IMR-90 (cell line): ENCODE measurements around the gene GNRH2. TPM values are rescaled to one million over a fixed set of nuclear protein-coding genes. Genes with fewer than 3 reads are reported as not detected.

Experiments
- ATAC-seq: fragments of 200-7000 bp; cut with Tn5 transposase; 2 replicates; pipeline ENCODE4 v1.9.1; 2020; ENCODE audit warnings: low read depth, mild to moderate bottlenecking, moderate library complexity
- BruUV-seq: library from RNA; stranded (reverse); fragments of 400-500 nt; replicated peaks from 2 replicates; lab custom pipeline; 2021; lab: Mats Ljungman, UMichigan
- CTCF ChIA-PET: fragments of 300-600 bp; formaldehyde crosslinking; extraction: SDS; loops from one replicate; lab custom pipeline; 2021; ENCODE audit warnings: antibody characterized with exemption; lab: Yijun Ruan, JAX
- POLR2A ChIA-PET: fragments of 300-600 bp; sonication (Branson Sonifier 250); formaldehyde crosslinking; loops from one replicate; lab custom pipeline; 2022; ENCODE audit warnings: antibody characterized with exemption; ENCODE audit not compliant: unreplicated experiment; lab: Charles Lee
- DNase-seq: peaks from one replicate; pipeline ENCODE4 v3.0.0; 2013
- H2AFZ ChIP-seq: replicated peaks from 2 replicates; pipeline ENCODE3; 2013; ENCODE audit warnings: low read length, mild to moderate bottlenecking; ENCODE audit not compliant: poor library complexity
- H2AK5ac ChIP-seq: 2 replicates; pipeline ENCODE4 v1.6.1; 2013; ENCODE audit warnings: low read depth, low read length, inconsistent platforms
- H2AK9ac ChIP-seq: replicated peaks from 2 replicates; pipeline ENCODE3; 2013; ENCODE audit warnings: mild to moderate bottlenecking, low read depth, low read length, moderate library complexity; ENCODE audit not compliant: poor library complexity
- H2BK120ac ChIP-seq: 2 replicates; pipeline ENCODE4 v1.6.1; 2013; ENCODE audit warnings: low read depth, low read length, inconsistent platforms
- H2BK15ac ChIP-seq: 3 replicates; pipeline ENCODE4 v1.6.1; 2013; ENCODE audit warnings: low read depth, low read length, inconsistent platforms
- H2BK20ac ChIP-seq: 2 replicates; pipeline ENCODE4 v1.6.1; 2013; ENCODE audit warnings: low read depth, mild to moderate bottlenecking, inconsistent platforms, low read length, moderate library complexity
- H2BK5ac ChIP-seq: 2 replicates; pipeline ENCODE4 v1.6.1; 2013; ENCODE audit warnings: mild to moderate bottlenecking, low read depth, low read length, inconsistent platforms; ENCODE audit not compliant: poor library complexity, severe bottlenecking
- H3K14ac ChIP-seq: replicated peaks from 2 replicates; pipeline ENCODE4 v1.6.1; 2013; ENCODE audit warnings: low read depth, low read length, inconsistent platforms
- H3K18ac ChIP-seq: 2 replicates; pipeline ENCODE4 v1.6.1; 2013; ENCODE audit warnings: low read depth, low read length, control low read depth
- H3K23ac ChIP-seq: 2 replicates; pipeline ENCODE4 v1.6.1; 2013; ENCODE audit warnings: low read depth, low read length, inconsistent platforms
- H3K27ac ChIP-seq: 2 replicates; pipeline ENCODE4 v1.5.1; 2013; ENCODE audit warnings: mild to moderate bottlenecking, control low read depth, low read length; ENCODE audit not compliant: insufficient read depth
- H3K27me3 ChIP-seq: 2 replicates; pipeline ENCODE4 v1.6.1; 2013; ENCODE audit warnings: low read length; ENCODE audit not compliant: control insufficient read depth, insufficient read depth
- H3K36me3 ChIP-seq: 2 replicates; pipeline ENCODE4 v1.6.1; 2013; ENCODE audit warnings: low read length, mixed read lengths; ENCODE audit not compliant: control insufficient read depth, insufficient read depth
- H3K4ac ChIP-seq: 2 replicates; pipeline ENCODE4 v1.6.1; 2013; ENCODE audit warnings: low read depth, low read length, inconsistent platforms
- H3K4me1 ChIP-seq: 2 replicates; pipeline ENCODE4 v1.6.1; 2013; ENCODE audit warnings: low read length, mixed read lengths; ENCODE audit not compliant: control insufficient read depth, insufficient read depth
- H3K4me2 ChIP-seq: 2 replicates; pipeline ENCODE4 v1.6.1; 2013; ENCODE audit warnings: low read depth, mild to moderate bottlenecking, control low read depth, low read length, moderate library complexity
- H3K4me3 ChIP-seq: 2 replicates; pipeline ENCODE4 v1.5.1; 2013; ENCODE audit warnings: low read depth, mild to moderate bottlenecking, control low read depth, low read length, moderate library complexity; ENCODE audit not compliant: insufficient read depth
- H3K56ac ChIP-seq: 2 replicates; pipeline ENCODE4 v1.6.1; 2013; ENCODE audit warnings: low read length, inconsistent platforms; ENCODE audit not compliant: insufficient read depth; ENCODE audit errors: extremely low read depth
- H3K79me1 ChIP-seq, 2 experiments: 2 replicates each; pipeline ENCODE4 v1.6.1; 2013; ENCODE audit warnings: low read length in 2 of 2, inconsistent platforms in 1 of 2, low read depth in 1 of 2
- H3K9ac ChIP-seq: 2 replicates; pipeline ENCODE4 v1.6.1; 2013; ENCODE audit warnings: low read depth, low read length, control low read depth
- H3K9me1 ChIP-seq: 2 replicates; pipeline ENCODE4 v1.6.1; 2013; ENCODE audit warnings: low read length, inconsistent platforms; ENCODE audit not compliant: insufficient read depth
- H3K9me3 ChIP-seq: 2 replicates; pipeline ENCODE4 v1.6.1; 2013; ENCODE audit warnings: low read length; ENCODE audit not compliant: control insufficient read depth, insufficient read depth
- H4K20me1 ChIP-seq: 2 replicates; pipeline ENCODE4 v1.6.1; 2013; ENCODE audit warnings: low read length, inconsistent platforms; ENCODE audit not compliant: insufficient read depth
- H4K5ac ChIP-seq: 2 replicates; pipeline ENCODE4 v1.6.1; 2013; ENCODE audit warnings: mild to moderate bottlenecking, low read depth, low read length, control low read depth
- H4K8ac ChIP-seq, 2 experiments: 2 replicates each; pipeline ENCODE4 v1.6.1; 2013; ENCODE audit warnings: low read depth in 2 of 2, low read length in 2 of 2, control low read depth in 1 of 2, inconsistent platforms in 1 of 2
- H4K91ac ChIP-seq: 2 replicates; pipeline ENCODE4 v1.6.1; 2013; ENCODE audit warnings: low read depth, low read length, inconsistent platforms; ENCODE audit not compliant: insufficient read depth
- CHD1 ChIP-seq: IDR thresholded peaks from 2 replicates; pipeline ENCODE4 v1.6.1; 2012; ENCODE audit warnings: low read depth, low read length, improper control_type of control experiment
- FOS ChIP-seq: fragments of 150-350 bp; IDR thresholded peaks from 2 replicates; pipeline ENCODE4 v1.6.1; 2016; ENCODE audit warnings: low read depth, low read length
- MAFK ChIP-seq: IDR thresholded peaks from 2 replicates; pipeline ENCODE4 v1.6.1; 2012; ENCODE audit warnings: low read depth, low read length, improper control_type of control experiment
- MAZ ChIP-seq: IDR thresholded peaks from 2 replicates; pipeline ENCODE4 v1.6.1; 2012; ENCODE audit warnings: low read depth, mild to moderate bottlenecking, low read length, improper control_type of control experiment, moderate library complexity, borderline replicate concordance
- MXI1 ChIP-seq: IDR thresholded peaks from 2 replicates; pipeline ENCODE4 v1.6.1; 2012; ENCODE audit warnings: low read depth, mild to moderate bottlenecking, low read length, moderate library complexity, borderline replicate concordance
- NFE2L2 ChIP-seq: fragments of 150-350 bp; IDR thresholded peaks from 2 replicates; pipeline ENCODE4 v1.6.1; 2016; ENCODE audit warnings: low read depth, mild to moderate bottlenecking, low read length
- RCOR1 ChIP-seq: IDR thresholded peaks from 2 replicates; pipeline ENCODE4 v1.6.1; 2012; ENCODE audit warnings: mild to moderate bottlenecking, low read length, improper control_type of control experiment; ENCODE audit not compliant: insufficient replicate concordance
- WGBS, 2 experiments: methylation state at CpG; one replicate each; pipeline versions ENCODE4 v1.1.5 to v1.1.7; 2013; ENCODE audit warnings: missing lambda C conversion rate in 2 of 2; ENCODE audit not compliant: insufficient read length in 1 of 2; ENCODE audit errors: extremely low coverage in 2 of 2; 5-methylcytosine and 5-hydroxymethylcytosine counted together
- dilution Hi-C: fragments of 300-500 bp; cut with HindIII; formaldehyde crosslinking; loops from one replicate; pipeline ENCODE4 v1.14.3; 2018; ENCODE audit warnings: low sequenced_read_pairs; ENCODE audit not compliant: unreplicated experiment
- in situ Hi-C: fragments of 300-500 bp; cut with MboI; formaldehyde crosslinking; loops from 3 replicates; pipeline ENCODE4 v1.14.3; 2019; ENCODE audit warnings: low sequenced_read_pairs, inconsistent platforms, mixed read lengths
- intact Hi-C: fragments of 100-400 bp; cut with micrococcal nuclease; formaldehyde crosslinking; loops from 2 replicates; pipeline ENCODE4 v1.10.0; 2022
- polyA plus RNA-seq, 3 experiments: library from polyadenylated mRNA; depleted of rRNA; stranded (reverse); fragments of >200 nt; gene quantifications; 2 replicates each; pipeline ENCODE4 v1.2.3, GENCODE V29; 2012; ENCODE audit warnings: low replicate concordance in 1 of 3
- total RNA-seq: library from RNA; depleted of rRNA; stranded (reverse); fragments of >200 nt; gene quantifications from 2 replicates; pipeline ENCODE4 v1.2.3, GENCODE V29; 2012
- TF ChIP-seq, protein P1 (sequence below): fragments of 150-350 bp; IDR thresholded peaks from 2 replicates; pipeline ENCODE4 v1.6.1; 2016; ENCODE audit warnings: low read depth, mild to moderate bottlenecking, low read length, moderate library complexity, borderline replicate concordance

GNRH2 gene
- total and polyA plus RNA-seq, 2 of the 4 experiments (the other 2 are of a cell fraction), result 0.18 to 0.21 TPM

DNA sequence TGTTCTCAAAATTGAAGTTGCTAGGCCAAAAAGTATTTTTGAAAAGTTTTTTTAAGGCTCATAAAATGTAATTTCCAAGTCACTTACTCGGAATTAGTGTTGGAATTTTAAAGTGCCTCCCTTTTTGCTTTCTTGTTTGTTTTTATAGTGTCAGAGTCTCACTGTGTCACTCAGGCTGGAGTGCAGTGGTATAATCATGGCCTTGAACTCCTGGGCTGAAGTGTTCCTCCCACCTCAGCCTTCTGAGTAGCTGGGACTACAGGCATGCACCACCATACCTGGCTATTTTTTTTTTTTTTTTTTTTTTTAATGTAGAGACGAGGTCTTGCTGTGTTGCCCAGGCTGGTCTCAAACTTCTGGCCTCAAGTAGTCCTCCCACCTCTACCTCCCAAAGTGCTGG lies 40.0 kb upstream of the GNRH2 start:
- H2AK5ac ChIP-seq, result no peak overlapping the region
- ATAC-seq, result no peak
- POLR2A ChIA-PET, result no interaction called here
- dilution Hi-C loops (no loop called here), intact Hi-C loops (no loop called here), in situ Hi-C loops (no loop called here)
- H4K20me1 ChIP-seq, result no peaks in the 10 kb centered on the region
- no peak for DNase-seq
- H3K9ac ChIP-seq, result no peak overlapping the region
- no peak overlapping the region for H3K56ac ChIP-seq
- no TSS peak for BruUV-seq
- H3K27ac ChIP-seq, result no peak overlapping the region
- H2BK120ac ChIP-seq, result no peak overlapping the region
- no peak overlapping the region for H3K4me3 ChIP-seq
- H3K36me3 ChIP-seq, result peaks cover 22% of the 10 kb centered on the region
- H2BK15ac ChIP-seq, result no peak overlapping the region
- H4K5ac ChIP-seq, result no peak overlapping the region
- H2BK5ac ChIP-seq, result no peak overlapping the region
- no peak overlapping the region for H3K18ac ChIP-seq
- H2BK20ac ChIP-seq, result no peak overlapping the region
- no peak overlapping the region for H2AK9ac ChIP-seq
- H4K8ac ChIP-seq, result no peak overlapping the region
- no peaks in the 10 kb centered on the region for H3K79me1 ChIP-seq
- no peak overlapping the region for H3K23ac ChIP-seq
- no peak overlapping the region for H3K4ac ChIP-seq
- H3K9me1 ChIP-seq, result no peaks in the 10 kb centered on the region
- no peak overlapping the region for H4K91ac ChIP-seq
- no peaks in the 10 kb centered on the region for H3K9me3 ChIP-seq
- CTCF ChIA-PET, result interaction anchor here (0.7 kb wide), 1 partner anchor 317 kb away, joined by 3 read pairs; no protein-coding TSS in a partner anchor
- no peak overlapping the region for H3K14ac ChIP-seq
- no peaks in the 10 kb centered on the region for H3K27me3 ChIP-seq
- no CpG with 5 or more reads among the region's 2 CpGs for WGBS, 2 experiments
- TF ChIP-seq MAZ, result no peak
- no peak for TF ChIP-seq CHD1
- TF ChIP-seq NFE2L2, result no peak
- no peak for TF ChIP-seq MAFK
- TF ChIP-seq MXI1, result no peak
- TF ChIP-seq, protein P1, sequence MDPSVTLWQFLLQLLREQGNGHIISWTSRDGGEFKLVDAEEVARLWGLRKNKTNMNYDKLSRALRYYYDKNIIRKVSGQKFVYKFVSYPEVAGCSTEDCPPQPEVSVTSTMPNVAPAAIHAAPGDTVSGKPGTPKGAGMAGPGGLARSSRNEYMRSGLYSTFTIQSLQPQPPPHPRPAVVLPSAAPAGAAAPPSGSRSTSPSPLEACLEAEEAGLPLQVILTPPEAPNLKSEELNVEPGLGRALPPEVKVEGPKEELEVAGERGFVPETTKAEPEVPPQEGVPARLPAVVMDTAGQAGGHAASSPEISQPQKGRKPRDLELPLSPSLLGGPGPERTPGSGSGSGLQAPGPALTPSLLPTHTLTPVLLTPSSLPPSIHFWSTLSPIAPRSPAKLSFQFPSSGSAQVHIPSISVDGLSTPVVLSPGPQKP, result no peak
- TF ChIP-seq RCOR1, result no peak
- TF ChIP-seq FOS, result no peak
- H3K4me1 ChIP-seq, result no peaks in the 10 kb centered on the region
- H3K4me2 ChIP-seq, result no peak overlapping the region
- H2AFZ ChIP-seq, result no peak overlapping the region
